Tibial nerve (tissue), 4 donors: ENCODE data around the gene ACKR2. TPM values are rescaled to one million over a fixed set of nuclear protein-coding genes. Genes with fewer than 3 reads are reported as not detected.

Experiments used
- DNase-seq, 2 donors: peaks; one replicate each; pipeline ENCODE4 v3.0.0-alpha.2; 2019; ENCODE audit warnings: low spot score in 2 of 2
- H3K27ac ChIP-seq, 4 donors: fragments of 200-600 bp; sonication (generic) in 3 of 4; one replicate each; pipeline ENCODE4 v1.5.1; 2017 to 2019; ENCODE audit warnings: mild to moderate bottlenecking in 1 of 4
- H3K27me3 ChIP-seq, 2 donors: fragments of 200-600 bp; sonication (generic) in 1 of 2; one replicate each; pipeline versions ENCODE4 v1.5.1 to v1.6.0; 2017 to 2019
- H3K36me3 ChIP-seq, 3 donors: fragments of 200-600 bp; sonication (generic); one replicate each; pipeline ENCODE4 v1.5.1; 2018 to 2019
- H3K4me1 ChIP-seq, 4 donors: fragments of 200-600 bp; sonication (generic) in 3 of 4; one replicate each; pipeline ENCODE4 v1.5.1; 2017 to 2019
- H3K4me3 ChIP-seq, 4 donors: fragments of 200-600 bp; sonication (generic) in 3 of 4; one replicate each; pipeline ENCODE4 v1.5.1; 2017 to 2019; ENCODE audit warnings: mild to moderate bottlenecking in 1 of 4, moderate library complexity in 1 of 4
- H3K9me3 ChIP-seq, 4 donors: fragments of 200-600 bp; sonication (generic) in 3 of 4; one replicate each; pipeline ENCODE4 v1.5.1; 2017 to 2019
- CTCF ChIP-seq, 5 experiments: fragments of 200-600 bp in 3 of 5; fragments of 450-650 bp in 2 of 5; sonication (generic) in 3 of 5; IDR thresholded peaks; one replicate each; pipeline ENCODE4 v1.5.1; 2016 to 2019; ENCODE audit warnings: antibody characterized with exemption in 5 of 5, mild to moderate bottlenecking in 3 of 5, moderate library complexity in 2 of 5
- EP300 ChIP-seq, 2 donors: sonication (generic); formaldehyde crosslinking; IDR thresholded peaks; one replicate each; pipeline ENCODE4 v1.6.1; 2017; ENCODE audit warnings: antibody characterized with exemption in 2 of 2, mild to moderate bottlenecking in 1 of 2
- POLR2A ChIP-seq, 2 donors: fragments of 450-650 bp; IDR thresholded peaks; one replicate each; pipeline ENCODE4 v1.6.1; 2017; ENCODE audit warnings: antibody characterized with exemption in 2 of 2, mild to moderate bottlenecking in 2 of 2, moderate library complexity in 2 of 2
- WGBS, 2 donors: methylation state at CpG; one replicate each; pipeline ENCODE4 v1.1.5; 2018; 5-methylcytosine and 5-hydroxymethylcytosine counted together
- total RNA-seq, 4 donors: library from RNA; depleted of rRNA; stranded (reverse); fragments of >200 nt; gene quantifications; one replicate each; pipeline ENCODE4 v1.1.0, GENCODE V29; 2016

ACKR2 gene
- total RNA-seq, 4 donors from 2014 or later: 25.2 to 59.0 (median 38.6) TPM

- Histone ChIP-seq H3K4me3 (no peak overlapping the region), H3K27ac (peak overlapping the region in 3 of 4 donors; percentile 2 to 78 (median 73))
Measured at GRCh38 chr3:42852441-42852840, 43.2 kb downstream of the ACKR2 start.

GRCh38 chr3:42853056-42853455 is 43.8 kb downstream of the ACKR2 start:
- Histone ChIP-seq H3K27ac (peak overlapping the region in 3 of 4 donors; percentile 2 to 78 (median 73)), H3K9me3 (peaks cover 0 to 3% (median 0%) of the 10 kb centered on the region in 4 donors), H3K27me3 (no peaks in the 10 kb centered on the region), H3K36me3 (no peaks in the 10 kb centered on the region), H3K4me3 (no peak overlapping the region), H3K4me1 (peaks cover 0 to 43% (median 10%) of the 10 kb centered on the region in 4 donors)
- TF ChIP-seq CTCF (IDR thresholded peaks at IDR 0.05) (no peak), POLR2A (IDR thresholded peaks at IDR 0.05) (no peak), EP300 (IDR thresholded peaks at IDR 0.05) (no peak)
- 63 to 71% methylated on average over 1 of the region's 1 CpG for WGBS, 2 donors
- no peak for DNase-seq

More at GRCh38 chr3:42852441-42852840, 43.2 kb downstream of the ACKR2 start:
- 18 to 25% methylated on average over 2 of the region's 2 CpGs for WGBS, 2 donors
- Histone ChIP-seq H3K4me1 (peaks cover 0 to 47% (median 13%) of the 10 kb centered on the region in 4 donors), H3K36me3 (no peaks in the 10 kb centered on the region), H3K27me3 (no peaks in the 10 kb centered on the region), H3K9me3 (no peaks in the 10 kb centered on the region)
- peak in 1 of 2 donors; percentile 45 for DNase-seq
- TF ChIP-seq POLR2A (IDR thresholded peaks at IDR 0.05): no peak
- peak in 1 of 2 donors; percentile 73 for TF ChIP-seq EP300 (IDR thresholded peaks at IDR 0.05)

- H3K27ac ChIP-seq: peak overlapping the region in 2 of 4 donors; percentile 73 to 78
- no peaks in the 10 kb centered on the region for H3K36me3 ChIP-seq
- H3K4me3 ChIP-seq: no peak overlapping the region
- TF ChIP-seq EP300 (IDR thresholded peaks at IDR 0.05) (peak in 1 of 2 donors; percentile 54), CTCF (IDR thresholded peaks at IDR 0.05) (no peak)
- no peak for DNase-seq
- no peaks in the 10 kb centered on the region for H3K27me3 ChIP-seq
- H3K4me1 ChIP-seq: peaks cover 0 to 43% (median 10%) of the 10 kb centered on the region in 4 donors
- WGBS, 2 donors: 61 to 62% methylated on average over 4 of the region's 4 CpGs
- peaks cover 0 to 5% (median 0%) of the 10 kb centered on the region in 4 donors for H3K9me3 ChIP-seq
Measured at GRCh38 chr3:42853739-42854302, 44.6 kb downstream of the ACKR2 start.

GRCh38 chr3:42855219-42855546 is 45.9 kb downstream of the ACKR2 start:
- H3K4me1 ChIP-seq: peaks cover 0 to 41% (median 10%) of the 10 kb centered on the region in 4 donors
- no peak overlapping the region for H3K27ac ChIP-seq
- H3K36me3 ChIP-seq: no peaks in the 10 kb centered on the region
- no peak for DNase-seq
- H3K9me3 ChIP-seq: peaks cover 0 to 6% (median 0%) of the 10 kb centered on the region in 4 donors
- H3K27me3 ChIP-seq: no peaks in the 10 kb centered on the region
- H3K4me3 ChIP-seq: no peak overlapping the region
- no peak for TF ChIP-seq CTCF (IDR thresholded peaks at IDR 0.05)
- no peak for TF ChIP-seq EP300 (IDR thresholded peaks at IDR 0.05)
- TF ChIP-seq POLR2A (IDR thresholded peaks at IDR 0.05): no peak

GRCh38 chr3:42855547-42856380 is 46.5 kb downstream of the ACKR2 start:
- Histone ChIP-seq H3K9me3 (peaks cover 0 to 12% (median 0%) of the 10 kb centered on the region in 4 donors), H3K4me3 (no peak overlapping the region), H3K36me3 (no peaks in the 10 kb centered on the region), H3K27ac (no peak overlapping the region), H3K27me3 (no peaks in the 10 kb centered on the region), H3K4me1 (peaks cover 0 to 35% (median 10%) of the 10 kb centered on the region in 4 donors)
- 67 to 72% methylated on average over 4 of the region's 4 CpGs for WGBS, 2 donors
- TF ChIP-seq POLR2A (IDR thresholded peaks at IDR 0.05) (no peak), CTCF (IDR thresholded peaks at IDR 0.05) (no peak), EP300 (IDR thresholded peaks at IDR 0.05) (no peak)
- DNase-seq: no peak
